Muscle layer of colon (tissue), 2 donors: ENCODE data around the gene MMP10.

ENCODE experiments used
- H3K27ac ChIP-seq: one replicate; pipeline ENCODE4 v1.7.0; 2013; ENCODE audit warnings: low read depth, mild to moderate bottlenecking, low read length, moderate library complexity
- H3K27me3 ChIP-seq, 2 donors: one replicate each; pipeline ENCODE4 v1.7.0; 2013; ENCODE audit warnings: low read length in 2 of 2, mild to moderate bottlenecking in 2 of 2; ENCODE audit not compliant: insufficient read depth in 2 of 2, control insufficient read depth in 1 of 2
- H3K36me3 ChIP-seq: one replicate; pipeline ENCODE4 v1.7.0; 2013; ENCODE audit warnings: mild to moderate bottlenecking, low read length; ENCODE audit not compliant: insufficient read depth
- H3K4me1 ChIP-seq: one replicate; pipeline ENCODE4 v1.7.0; 2013; ENCODE audit warnings: mild to moderate bottlenecking, low read length; ENCODE audit not compliant: insufficient read depth
- H3K4me3 ChIP-seq, 2 donors: one replicate each; pipeline ENCODE4 v1.7.0; 2013; ENCODE audit warnings: low read length in 2 of 2, low read depth in 1 of 2, mild to moderate bottlenecking in 1 of 2, moderate library complexity in 1 of 2
- H3K9ac ChIP-seq: one replicate; pipeline ENCODE4 v1.7.0; 2013; ENCODE audit warnings: low read length
- H3K9me3 ChIP-seq: one replicate; pipeline ENCODE4 v1.7.0; 2013; ENCODE audit warnings: mild to moderate bottlenecking, low read length
- donor health status: abdominal sarcoma.
- donor health status: Adenocarcinoma of cecum.

MMP10 gene

DNA sequence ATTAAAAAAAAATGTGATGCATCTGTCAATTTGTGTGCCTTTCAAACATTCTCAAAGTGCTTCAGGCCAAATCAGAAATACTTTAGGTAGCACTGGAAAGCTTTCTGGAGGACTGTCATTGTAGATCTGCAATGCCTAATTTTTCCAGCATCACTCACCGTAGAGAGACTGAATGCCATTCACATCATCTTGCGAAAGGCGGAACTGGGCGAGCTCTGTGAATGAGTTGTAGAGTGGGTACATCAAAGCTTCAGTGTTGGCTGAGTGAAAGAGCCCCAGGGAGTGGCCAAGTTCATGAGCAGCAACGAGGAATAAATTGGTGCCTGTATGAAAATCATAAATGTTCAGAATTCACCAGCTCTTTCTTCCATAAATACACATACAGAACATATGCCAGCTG is 4.0 kb downstream of the MMP10 start:
- H3K4me1 ChIP-seq = no peaks in the 10 kb centered on the region
- H3K36me3 ChIP-seq = no peaks in the 10 kb centered on the region
- H3K4me3 ChIP-seq = no peak overlapping the region
- H3K9ac ChIP-seq = no peak overlapping the region
- no peaks in the 10 kb centered on the region for H3K9me3 ChIP-seq
- no peaks in the 10 kb centered on the region for H3K27me3 ChIP-seq
- no peak overlapping the region for H3K27ac ChIP-seq

DNA sequence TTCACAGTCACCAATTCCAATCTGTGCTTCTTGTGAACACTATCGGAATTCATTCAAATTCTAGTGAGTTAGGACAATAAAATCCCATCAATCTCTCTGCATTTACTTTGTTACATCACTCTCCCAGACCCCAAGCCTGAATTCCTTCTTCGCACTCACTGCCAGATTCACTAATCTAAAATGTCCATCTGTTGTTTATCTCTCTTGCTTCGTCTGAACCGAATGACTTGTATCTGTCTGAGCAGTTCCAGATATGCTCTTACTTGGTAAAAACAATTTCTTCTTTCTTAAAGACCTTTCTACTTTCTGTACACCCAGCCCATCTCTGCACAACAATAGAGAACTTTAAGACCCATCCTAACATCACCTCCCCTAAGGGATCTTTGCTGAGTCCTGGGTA is 7.0 kb downstream of the MMP10 start:
- Histone ChIP-seq H3K4me3 (no peak overlapping the region), H3K9ac (no peak overlapping the region), H3K36me3 (no peaks in the 10 kb centered on the region), H3K27ac (no peak overlapping the region), H3K4me1 (no peaks in the 10 kb centered on the region), H3K27me3 (no peaks in the 10 kb centered on the region), H3K9me3 (no peaks in the 10 kb centered on the region)

DNA sequence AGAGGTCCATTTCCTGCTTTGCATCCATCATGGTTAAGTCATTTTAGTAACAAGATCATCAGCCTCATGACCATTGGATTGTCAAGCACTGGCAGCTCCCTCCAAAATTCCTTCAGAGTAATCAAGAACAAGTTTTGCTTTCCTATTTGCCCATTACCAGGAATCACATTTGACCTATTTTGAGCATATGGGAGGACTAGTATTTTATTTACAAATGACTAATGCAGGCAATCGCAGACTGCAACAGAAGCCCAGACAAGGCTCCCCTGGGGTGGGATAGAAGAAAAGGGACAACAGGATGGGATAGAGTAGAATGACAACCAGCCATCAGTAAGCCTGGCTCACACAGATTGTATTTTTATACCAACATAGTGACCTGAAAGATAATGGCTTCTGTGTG is 9.1 kb downstream of the MMP10 start:
- Histone ChIP-seq H3K9ac (no peak overlapping the region), H3K4me1 (no peaks in the 10 kb centered on the region), H3K4me3 (no peak overlapping the region), H3K36me3 (no peaks in the 10 kb centered on the region), H3K27ac (no peak overlapping the region), H3K27me3 (no peaks in the 10 kb centered on the region), H3K9me3 (no peaks in the 10 kb centered on the region)

DNA sequence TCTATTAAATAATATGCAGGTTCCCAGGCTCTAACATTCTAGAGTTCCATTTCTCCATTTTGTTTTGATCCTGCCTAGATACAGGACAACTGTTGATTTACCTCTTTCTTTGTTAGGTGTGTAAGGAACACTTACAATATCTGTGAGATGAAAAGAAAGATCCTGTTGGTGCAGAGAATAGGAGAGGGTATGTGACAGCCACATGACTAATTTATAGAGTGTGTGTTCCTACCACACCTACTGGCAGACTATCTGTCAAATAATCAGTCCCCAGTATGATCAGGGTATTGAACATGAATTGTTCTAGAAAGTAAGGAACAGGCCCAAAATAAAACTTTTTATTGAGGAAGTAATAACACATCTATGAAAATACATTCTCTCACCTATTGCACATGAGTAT is 10.2 kb downstream of the MMP10 start:
- H3K4me3 ChIP-seq = no peak overlapping the region
- H3K27ac ChIP-seq = no peak overlapping the region
- no peaks in the 10 kb centered on the region for H3K9me3 ChIP-seq
- H3K9ac ChIP-seq = no peak overlapping the region
- H3K27me3 ChIP-seq = no peaks in the 10 kb centered on the region
- no peaks in the 10 kb centered on the region for H3K4me1 ChIP-seq
- no peaks in the 10 kb centered on the region for H3K36me3 ChIP-seq

DNA sequence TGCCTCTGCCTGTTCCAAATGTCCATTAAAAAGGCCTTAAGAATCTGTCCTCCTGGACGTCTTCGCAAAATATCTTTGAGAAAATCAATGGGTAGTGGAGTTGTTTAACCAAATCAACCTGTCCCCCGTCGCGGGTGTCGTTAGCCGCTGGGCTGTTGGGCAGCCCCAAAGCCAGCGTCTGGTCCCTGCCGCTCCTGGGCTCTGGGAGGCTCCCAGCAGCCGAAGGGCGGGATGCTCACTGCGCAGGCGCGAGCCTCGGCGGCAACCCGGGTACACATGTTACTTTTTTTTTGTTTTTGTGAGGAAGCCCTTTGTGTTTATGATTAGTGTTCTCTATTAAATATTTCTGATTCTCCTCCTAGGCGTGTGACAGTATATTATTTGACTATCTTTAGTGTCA is 12.6 kb downstream of the MMP10 start:
- H3K36me3 ChIP-seq = no peaks in the 10 kb centered on the region
- no peaks in the 10 kb centered on the region for H3K9me3 ChIP-seq
- H3K4me1 ChIP-seq = no peaks in the 10 kb centered on the region
- H3K27ac ChIP-seq = no peak overlapping the region
- H3K27me3 ChIP-seq = no peaks in the 10 kb centered on the region
- H3K9ac ChIP-seq = no peak overlapping the region
- no peak overlapping the region for H3K4me3 ChIP-seq

DNA sequence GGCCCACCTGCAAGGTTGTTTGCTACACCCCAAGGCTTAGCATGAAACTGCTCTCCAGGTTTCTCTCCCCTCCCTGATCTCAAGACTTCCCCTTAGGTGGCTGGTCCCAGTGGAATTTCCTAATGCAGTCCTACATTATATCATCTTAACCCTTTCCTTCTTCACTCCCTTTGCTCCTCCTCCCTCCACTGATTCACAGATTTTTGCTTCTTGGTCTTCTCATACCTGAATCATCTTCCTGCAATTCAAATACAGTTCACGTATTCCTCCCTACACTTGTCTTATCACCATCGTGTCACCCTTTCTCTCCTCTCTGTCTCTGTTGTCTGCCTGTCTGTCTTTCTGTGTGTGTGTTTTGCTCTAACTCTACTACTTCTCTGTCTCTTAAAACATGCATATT is 17.0 kb downstream of the MMP10 start:
- no peaks in the 10 kb centered on the region for H3K4me1 ChIP-seq
- H3K27me3 ChIP-seq = no peaks in the 10 kb centered on the region
- H3K36me3 ChIP-seq = no peaks in the 10 kb centered on the region
- H3K9me3 ChIP-seq = no peaks in the 10 kb centered on the region
- no peak overlapping the region for H3K27ac ChIP-seq
- no peak overlapping the region for H3K4me3 ChIP-seq
- no peak overlapping the region for H3K9ac ChIP-seq

DNA sequence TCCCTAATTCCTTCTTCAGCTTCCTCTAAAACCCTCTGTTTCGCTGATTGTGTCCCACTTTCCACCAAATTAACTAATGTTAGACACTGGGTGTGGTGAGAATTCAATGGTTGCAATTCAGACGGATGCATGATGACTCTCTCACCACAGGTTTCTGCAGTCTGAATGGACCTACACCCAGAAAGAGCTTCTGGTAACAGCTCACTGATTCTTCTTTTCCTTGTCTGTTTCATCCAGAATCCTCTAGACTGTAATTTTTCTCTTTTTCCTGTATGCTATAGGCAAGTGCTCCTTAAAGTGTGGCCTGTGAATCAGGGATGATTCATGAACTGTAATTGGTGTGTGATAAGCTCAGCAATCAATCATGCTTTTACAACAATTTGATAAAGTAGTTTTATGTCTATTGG is 18.1 kb downstream of the MMP10 start:
- Histone ChIP-seq H3K4me1 (no peaks in the 10 kb centered on the region), H3K36me3 (no peaks in the 10 kb centered on the region), H3K4me3 (no peak overlapping the region), H3K9ac (no peak overlapping the region), H3K9me3 (no peaks in the 10 kb centered on the region), H3K27me3 (no peaks in the 10 kb centered on the region), H3K27ac (no peak overlapping the region)

DNA sequence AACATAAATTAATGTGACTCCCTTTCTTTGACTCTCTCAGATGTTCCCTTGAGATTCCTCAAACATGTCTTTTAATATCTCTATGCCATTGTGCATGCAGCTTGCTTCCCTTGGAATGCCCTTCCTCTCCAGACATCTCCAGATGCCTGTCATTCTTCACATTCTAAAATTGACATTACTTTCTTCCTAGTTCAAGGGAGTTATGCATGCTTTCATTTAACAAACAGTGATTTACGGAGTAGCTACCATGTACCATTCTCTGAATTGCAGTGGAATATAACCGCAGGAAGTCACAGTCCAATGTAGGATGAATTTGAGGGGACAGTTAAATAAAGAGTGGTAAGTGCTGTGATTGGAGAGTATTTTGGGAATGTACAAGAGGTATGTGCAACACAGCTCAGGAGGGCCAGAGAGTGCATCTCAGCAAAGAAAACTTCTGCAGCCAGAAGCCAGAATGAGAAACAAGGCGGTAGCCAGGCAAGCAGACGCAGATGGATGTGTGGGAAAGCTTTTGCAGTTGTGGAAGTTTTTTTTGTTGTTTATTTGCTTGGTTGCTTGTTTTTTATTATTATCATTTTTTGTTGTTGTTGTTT is 18.7 kb downstream of the MMP10 start:
- Histone ChIP-seq H3K9ac (no peak overlapping the region), H3K9me3 (no peaks in the 10 kb centered on the region), H3K27me3 (no peaks in the 10 kb centered on the region), H3K4me3 (no peak overlapping the region), H3K27ac (no peak overlapping the region), H3K4me1 (no peaks in the 10 kb centered on the region), H3K36me3 (no peaks in the 10 kb centered on the region)

DNA sequence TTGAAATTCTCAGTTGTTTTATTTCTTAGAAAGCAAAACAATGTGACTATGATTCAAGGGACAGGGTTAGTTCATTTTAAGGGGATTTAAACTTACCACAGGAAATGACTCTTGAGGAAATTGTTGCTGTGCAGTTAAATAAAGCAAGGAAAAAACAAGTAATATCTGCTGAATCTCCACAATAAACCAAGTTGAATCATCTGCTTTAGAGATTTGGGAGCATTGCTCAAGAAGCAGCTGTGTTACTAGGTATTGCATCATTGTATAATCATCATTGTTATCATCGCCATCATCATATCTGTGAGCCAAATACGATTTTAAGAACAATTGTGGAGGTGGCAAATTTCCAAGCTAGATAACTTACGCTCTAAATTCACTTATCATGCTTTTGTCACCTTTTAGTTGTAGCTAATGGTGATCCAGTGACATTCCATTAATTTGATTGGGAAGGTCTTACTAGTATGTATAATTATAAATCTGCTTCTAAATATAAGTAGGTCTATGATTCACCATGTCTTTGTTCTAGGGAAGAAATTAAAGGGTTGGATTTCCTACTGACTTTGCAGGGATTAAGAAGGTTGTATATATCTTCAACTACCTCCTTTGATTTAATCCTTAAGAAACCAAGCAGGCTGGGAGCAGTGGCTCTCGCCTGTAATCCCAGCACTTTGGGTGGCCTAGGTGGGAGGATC is 19.9 kb downstream of the MMP10 start:
- no peak overlapping the region for H3K27ac ChIP-seq
- H3K9me3 ChIP-seq = no peaks in the 10 kb centered on the region
- H3K9ac ChIP-seq = no peak overlapping the region
- H3K4me1 ChIP-seq = no peaks in the 10 kb centered on the region
- H3K36me3 ChIP-seq = no peaks in the 10 kb centered on the region
- no peaks in the 10 kb centered on the region for H3K27me3 ChIP-seq
- no peak overlapping the region for H3K4me3 ChIP-seq

DNA sequence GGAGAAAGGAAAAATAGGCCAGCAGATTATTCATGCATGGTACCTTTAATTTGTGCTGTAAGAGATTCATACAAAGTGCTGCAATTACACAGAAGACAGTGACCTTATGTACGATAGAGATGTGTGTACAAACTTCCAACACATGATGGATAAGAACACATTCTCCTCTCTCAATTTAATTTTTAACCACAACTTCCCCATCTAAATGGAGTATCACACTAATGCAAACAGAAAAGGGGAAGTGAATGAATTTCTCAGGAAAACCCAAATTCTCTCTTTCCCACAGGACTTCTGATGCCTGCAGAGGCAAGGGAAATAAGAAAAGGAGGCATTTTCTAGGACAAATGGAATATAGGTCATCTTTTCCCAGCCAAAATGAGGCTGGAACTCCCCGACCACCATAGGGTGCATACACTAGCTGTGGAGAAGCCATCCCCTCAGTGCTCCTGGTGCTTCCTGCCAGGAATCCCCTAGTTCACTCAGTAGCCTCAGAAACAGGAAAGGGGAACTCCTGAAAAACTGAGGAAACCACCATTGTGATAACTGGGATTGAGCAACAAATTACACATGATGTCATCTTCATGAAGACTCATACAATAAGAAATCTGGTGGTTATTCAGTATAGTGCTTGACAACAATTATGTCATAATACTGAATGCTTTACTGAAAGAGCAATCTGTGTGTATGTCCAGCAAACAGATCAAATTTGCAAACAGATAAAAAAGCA is 22.4 kb downstream of the MMP10 start:
- no peak overlapping the region for H3K4me3 ChIP-seq

DNA sequence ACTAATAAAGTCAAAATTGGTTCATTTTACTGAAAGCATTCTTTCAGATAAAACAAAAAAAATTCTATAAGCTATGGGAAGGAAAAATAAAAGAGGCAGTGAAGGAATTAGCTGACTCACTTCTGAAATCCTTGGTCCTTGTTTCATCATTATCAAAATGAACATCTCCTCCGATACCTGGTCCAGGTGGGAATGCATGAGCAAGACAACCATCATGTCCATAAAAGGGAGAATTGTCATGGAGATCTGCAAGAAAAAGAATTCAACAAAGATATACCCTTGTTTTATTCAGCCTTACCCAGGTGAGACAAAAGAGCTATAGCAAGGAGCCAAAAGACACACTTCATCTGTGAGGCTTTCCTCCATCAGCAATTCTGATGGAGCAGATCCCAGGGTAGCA is 27.2 kb downstream of the MMP10 start:
- H3K4me1 ChIP-seq = no peaks in the 10 kb centered on the region
- no peak overlapping the region for H3K4me3 ChIP-seq
- H3K9ac ChIP-seq = no peak overlapping the region
- H3K9me3 ChIP-seq = no peaks in the 10 kb centered on the region
- no peaks in the 10 kb centered on the region for H3K27me3 ChIP-seq
- H3K36me3 ChIP-seq = no peaks in the 10 kb centered on the region
- no peak overlapping the region for H3K27ac ChIP-seq

More for the DNA sequence above, 22.4 kb downstream of the MMP10 start:
- Histone ChIP-seq H3K36me3 (no peaks in the 10 kb centered on the region), H3K27me3 (no peaks in the 10 kb centered on the region), H3K27ac (no peak overlapping the region), H3K9ac (no peak overlapping the region), H3K9me3 (no peaks in the 10 kb centered on the region), H3K4me1 (no peaks in the 10 kb centered on the region)

DNA sequence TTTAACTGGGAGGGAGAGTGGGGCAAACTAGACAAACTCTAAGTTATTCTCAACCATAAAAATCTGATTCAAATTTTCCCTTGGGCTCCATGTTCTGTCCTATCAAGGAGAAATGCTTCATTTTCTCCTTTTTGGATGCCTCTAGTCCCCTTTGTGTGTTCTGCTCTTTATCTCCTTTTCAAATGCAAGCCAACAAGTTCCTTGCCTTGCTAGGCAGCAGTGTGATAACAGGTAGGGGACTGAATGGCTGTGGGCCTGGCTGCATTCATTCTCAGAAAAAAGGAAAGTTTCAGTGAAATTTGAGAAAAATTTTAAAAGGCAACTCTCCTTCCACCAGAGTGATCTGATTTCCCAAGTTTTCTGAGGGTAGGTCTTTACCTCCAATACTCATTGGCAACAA is 28.8 kb downstream of the MMP10 start:
- no peak overlapping the region for H3K4me3 ChIP-seq
- no peak overlapping the region for H3K9ac ChIP-seq
- no peak overlapping the region for H3K27ac ChIP-seq
- H3K36me3 ChIP-seq = no peaks in the 10 kb centered on the region
- no peaks in the 10 kb centered on the region for H3K4me1 ChIP-seq
- H3K27me3 ChIP-seq = no peaks in the 10 kb centered on the region
- H3K9me3 ChIP-seq = no peaks in the 10 kb centered on the region
